A549 (cell line): ENCODE results near the gene LCNL1. TPM values are rescaled to one million over a fixed set of nuclear protein-coding genes. Genes with fewer than 3 reads are reported as not detected.
A peak's percentile ranks its signal among the peaks of the same experiment; 100 is the strongest.

Experiments
- ATAC-seq, 2 experiments: fragments of 200-7000 bp in 1 of 2; fragments of >200 bp in 1 of 2; cut with Nextera tagmentation in 1 of 2; cut with Tn5 transposase in 1 of 2; 3 replicates each; pipeline versions ENCODE4 v1.8.0 to v1.9.1; 2018 to 2020; ENCODE audit warnings: mild to moderate bottlenecking in 1 of 2, moderate library complexity in 1 of 2
- CTCF ChIA-PET: fragments of 300-600 bp; sonication (Branson Sonifier 250); formaldehyde crosslinking; extraction: SDS; loops from one replicate; lab custom pipeline; 2021; ENCODE audit warnings: antibody characterized with exemption, inconsistent platforms; lab: Yijun Ruan, JAX
- POLR2A ChIA-PET: fragments of 350-600 bp; formaldehyde crosslinking; extraction: SDS; loops from one replicate; lab custom pipeline; 2021; ENCODE audit warnings: antibody characterized with exemption, inconsistent platforms; lab: Yijun Ruan, JAX
- DNase-seq, 2 experiments: peaks; one replicate each; pipeline versions ENCODE4 v3.0.0 to v3.0.0-alpha.2; 2011 to 2016; ENCODE audit warnings: low read depth in 1 of 2, low spot score in 1 of 2
- FAIRE-seq: peaks from 2 replicates; lab custom pipeline; 2011; peaks lifted over from hg19 to GRCh38; lab: Jason Lieb, UNC
- H3K27ac ChIP-seq, 2 experiments: fragments of >200 bp; sonication (Bioruptor Twin); formaldehyde crosslinking; 3 replicates each; pipeline ENCODE4 v1.5.1; 2016 to 2017
- H3K4me1 ChIP-seq: fragments of >200 bp; sonication (Bioruptor Twin); formaldehyde crosslinking; 3 replicates; pipeline ENCODE4 v1.6.1; 2016
- H3K4me2 ChIP-seq: fragments of >200 bp; sonication (Bioruptor Twin); formaldehyde crosslinking; 3 replicates; pipeline ENCODE4 v1.6.1; 2016
- H3K4me3 ChIP-seq: fragments of >200 bp; sonication (Bioruptor Twin); formaldehyde crosslinking; 3 replicates; pipeline ENCODE4 v1.5.1; 2016
- H3K9me3 ChIP-seq: fragments of >200 bp; sonication (Bioruptor Twin); formaldehyde crosslinking; 3 replicates; pipeline ENCODE4 v1.6.1; 2016
- BCL3 ChIP-seq: fragments of >200 bp; sonication (Bioruptor Twin); formaldehyde crosslinking; IDR thresholded peaks from 3 replicates; pipeline ENCODE4 v1.6.1; 2016
- BHLHE40 ChIP-seq: IDR thresholded peaks from 2 replicates; pipeline ENCODE4 v1.6.1; 2012; ENCODE audit warnings: low read depth, low read length, inconsistent platforms
- CBX2 ChIP-seq: fragments of 200-600 bp; sonication (generic); IDR thresholded peaks from 2 replicates; pipeline ENCODE4 v1.6.1; 2016; ENCODE audit warnings: low read depth, mild to moderate bottlenecking, borderline replicate concordance
- CBX8 ChIP-seq: fragments of 200-600 bp; sonication (generic); IDR thresholded peaks from 2 replicates; pipeline ENCODE4 v1.6.1; 2016
- CHD2 ChIP-seq: fragments of 150-350 bp; IDR thresholded peaks from 2 replicates; pipeline ENCODE4 v1.6.1; 2014; ENCODE audit warnings: low read length; ENCODE audit not compliant: partially characterized antibody
- CHD4 ChIP-seq: fragments of 200-600 bp; sonication (generic); IDR thresholded peaks from 2 replicates; pipeline ENCODE4 v1.6.1; 2016; ENCODE audit warnings: antibody characterized with exemption, mild to moderate bottlenecking, borderline replicate concordance
- CTCF ChIP-seq: fragments of >200 bp; sonication (Bioruptor Twin); formaldehyde crosslinking; IDR thresholded peaks from 3 replicates; pipeline ENCODE4 v1.5.1; 2016
- ESRRA ChIP-seq: fragments of 150-350 bp; IDR thresholded peaks from 2 replicates; pipeline ENCODE4 v1.6.1; 2014; ENCODE audit warnings: mild to moderate bottlenecking, low read length, borderline replicate concordance
- FOSB ChIP-seq: fragments of 250-450 bp; sonication (Bioruptor Pico); IDR thresholded peaks from 2 replicates; pipeline ENCODE4 v1.5.0; 2020; ENCODE audit warnings: mild to moderate bottlenecking, moderate library complexity
- FOXS1 ChIP-seq: fragments of 250-450 bp; sonication (Bioruptor Pico); IDR thresholded peaks from 2 replicates; pipeline ENCODE4 v1.5.0; 2020; ENCODE audit warnings: mild to moderate bottlenecking, moderate library complexity
- GATA3 ChIP-seq: IDR thresholded peaks from 2 replicates; pipeline ENCODE4 v1.6.1; 2012; ENCODE audit warnings: borderline replicate concordance
- HEYL ChIP-seq: fragments of 250-450 bp; sonication (Bioruptor Pico); IDR thresholded peaks from 2 replicates; pipeline ENCODE4 v1.8.0; 2021; ENCODE audit warnings: mild to moderate bottlenecking, moderate library complexity
- HMGXB4 ChIP-seq: fragments of 250-450 bp; sonication (Bioruptor Pico); IDR thresholded peaks from 2 replicates; pipeline ENCODE4 v1.5.0; 2021; ENCODE audit warnings: mild to moderate bottlenecking, moderate library complexity, borderline replicate concordance
- HOXB5 ChIP-seq: fragments of 250-450 bp; sonication (Bioruptor Pico); IDR thresholded peaks from 2 replicates; pipeline ENCODE4 v1.5.0; 2020; ENCODE audit warnings: mild to moderate bottlenecking, moderate library complexity
- JUN ChIP-seq, 2 experiments: fragments of >200 bp; sonication (Bioruptor Twin); formaldehyde crosslinking; IDR thresholded peaks; 2 replicates in 1 of 2; 3 replicates in 1 of 2; pipeline ENCODE4 v1.6.1; 2016 to 2017
- JUNB ChIP-seq: fragments of >200 bp; sonication (Bioruptor Twin); formaldehyde crosslinking; IDR thresholded peaks from 2 replicates; pipeline ENCODE4 v1.6.1; 2016
- MAZ ChIP-seq: fragments of 150-350 bp; IDR thresholded peaks from 2 replicates; pipeline ENCODE4 v1.6.1; 2014; ENCODE audit warnings: antibody characterized with exemption, low read depth, low read length, borderline replicate concordance
- NPAS2 ChIP-seq: fragments of 250-450 bp; sonication (Bioruptor Pico); IDR thresholded peaks from 2 replicates; pipeline ENCODE4 v1.8.0; 2022; ENCODE audit warnings: mild to moderate bottlenecking, moderate library complexity, borderline replicate concordance
- NR3C1 ChIP-seq: fragments of >200 bp; sonication (Bioruptor Twin); formaldehyde crosslinking; IDR thresholded peaks from 3 replicates; pipeline ENCODE4 v1.6.1; 2017
- PBX3 ChIP-seq: IDR thresholded peaks from 2 replicates; pipeline ENCODE4 v1.6.1; 2012
- PHF8 ChIP-seq: fragments of 200-600 bp; sonication (generic); IDR thresholded peaks from 2 replicates; pipeline ENCODE4 v1.6.1; 2016; ENCODE audit warnings: low read depth, mild to moderate bottlenecking, antibody characterized with exemption, moderate library complexity, borderline replicate concordance
- POLR2A ChIP-seq: IDR thresholded peaks from 2 replicates; pipeline ENCODE4 v1.6.1; 2012; ENCODE audit warnings: mild to moderate bottlenecking, low read length
- POLR2AphosphoS2 ChIP-seq: conservative IDR thresholded peaks from 2 replicates; pipeline ENCODE4 v1.6.1; 2012; ENCODE audit warnings: low read length, improper control_type of control experiment, inconsistent platforms
- RAD21 ChIP-seq, 2 experiments: fragments of >200 bp in 1 of 2; sonication (Bioruptor Twin) in 1 of 2; formaldehyde crosslinking in 1 of 2; IDR thresholded peaks in 1 of 2; conservative IDR thresholded peaks in 1 of 2; 2 replicates in 1 of 2; 3 replicates in 1 of 2; pipeline ENCODE4 v1.6.1; 2012 to 2018; ENCODE audit warnings: inconsistent platforms in 1 of 2
- RARB ChIP-seq: fragments of 250-450 bp; sonication (Bioruptor Pico); IDR thresholded peaks from 2 replicates; pipeline ENCODE4 v1.8.0; 2021; ENCODE audit warnings: mild to moderate bottlenecking, moderate library complexity
- RCOR1 ChIP-seq: fragments of 150-350 bp; IDR thresholded peaks from 2 replicates; pipeline ENCODE4 v1.6.1; 2014; ENCODE audit warnings: antibody characterized with exemption, low read length, low read depth
- TP53 ChIP-seq: fragments of 250-450 bp; sonication (Bioruptor Pico); IDR thresholded peaks from 2 replicates; pipeline ENCODE4 v1.5.0; 2021; ENCODE audit warnings: mild to moderate bottlenecking, moderate library complexity
- ZC3H11A ChIP-seq: fragments of 450-650 bp; IDR thresholded peaks from 2 replicates; pipeline ENCODE4 v1.6.1; 2014; ENCODE audit warnings: antibody characterized with exemption, mild to moderate bottlenecking
- ZNF302 ChIP-seq: fragments of 250-450 bp; sonication (Bioruptor Pico); IDR thresholded peaks from 2 replicates; pipeline ENCODE4 v1.9.0; 2021; ENCODE audit warnings: inconsistent platforms, mild to moderate bottlenecking, moderate library complexity
- ZSCAN20 ChIP-seq: fragments of 250-450 bp; sonication (Bioruptor Pico); IDR thresholded peaks from 2 replicates; pipeline ENCODE4 v1.8.0; 2022; ENCODE audit warnings: mild to moderate bottlenecking, moderate library complexity
- WGBS: methylation state at CpG from one replicate; pipeline ENCODE4 v1.1.6; 2017; ENCODE audit errors: missing lambda C conversion rate; 5-methylcytosine and 5-hydroxymethylcytosine counted together
- polyA plus RNA-seq, 4 experiments: library from polyadenylated mRNA; depleted of rRNA in 3 of 4; stranded (reverse); fragments of >200 nt; fragmentation: RNase III in 1 of 4; extraction: RNeasy Plus Mini Kit Qiagen cat#74134 plus additional on column Dnase treatment in 1 of 4; gene quantifications; 2 replicates in 3 of 4; 3 replicates in 1 of 4; pipeline ENCODE4 v1.2.3, GENCODE V29; 2011 to 2017
- TF ChIP-seq, protein P1 (sequence below): fragments of 450-650 bp; IDR thresholded peaks from 2 replicates; pipeline ENCODE4 v1.6.1; 2014; ENCODE audit warnings: antibody characterized with exemption
- TF ChIP-seq, protein P2 (sequence below): fragments of 150-350 bp; IDR thresholded peaks from 2 replicates; pipeline ENCODE4 v1.6.1; 2014; ENCODE audit warnings: low read depth, mild to moderate bottlenecking, low read length
- TF ChIP-seq, protein P3 (sequence below): IDR thresholded peaks from 2 replicates; pipeline ENCODE4 v1.6.1; 2012

The LCNL1 gene
- polyA plus RNA-seq, 2 of the 4 experiments (the other 2 are of a cell fraction) = 0.08 to 0.19 TPM

- POLR2A ChIA-PET = interaction anchor here (1.0 to 1.9 kb wide), 4 partner anchors 17 to 100 kb away, joined by 3 to 8 read pairs (median 4); partner anchors contain the start of genes CLIC3, NPDC1 and PAXX
- CTCF ChIA-PET = interaction anchor here (0.5 to 20.4 kb wide), 83 partner anchors 8 to 341 kb away, joined by 3 to 282 read pairs (median 5); partner anchors contain the start of genes AJM1, ANAPC2, C8G and CLIC3
- Histone ChIP-seq H3K4me2 (peak overlapping the region; percentile 100), H3K9me3 (no peaks in the 10 kb centered on the region), H3K27ac (peak overlapping the region in 1 of 2 experiments; percentile 92; a peak in 4 of 6 replicates), H3K4me3 (peak overlapping the region; percentile 74; the same call in 1 of the 3 replicates), H3K4me1 (peaks cover 26% of the 10 kb centered on the region)
- peak; percentile 63 to 90 for ATAC-seq
- 22% methylated on average over 19 of the region's 19 CpGs for WGBS
- FAIRE-seq = no peak
- peak; percentile 67 to 73 for DNase-seq
- TF ChIP-seq ZNF302 (CRISPR knock-in tag) (no peak), TP53 (CRISPR knock-in tag) (no peak), CHD4 (no peak), HOXB5 (CRISPR knock-in tag) (no peak), FOSB (CRISPR knock-in tag) (no peak), CBX8 (no peak), CBX2 (no peak), PHF8 (no peak), FOXS1 (CRISPR knock-in tag) (no peak), HEYL (no peak), BHLHE40 (no peak), ZC3H11A (no peak), NR3C1 (no peak), RCOR1 (no peak), PBX3 (no peak), POLR2A (no peak), GATA3 (no peak), POLR2AphosphoS2 (no peak), BCL3 (no peak), HMGXB4 (CRISPR knock-in tag) (no peak), CHD2 (no peak), MAZ (no peak), ZSCAN20 (CRISPR knock-in tag) (no peak), CTCF (peak; percentile 67), RAD21 (conservative IDR thresholded peaks at IDR 0.05 in 1 of 2, IDR thresholded peaks at IDR 0.05 in 1 of 2) (peak in 1 of 2 experiments; percentile 49; a peak in 2 of 5 replicates), RARB (CRISPR knock-in tag) (no peak), JUNB (no peak), ESRRA (no peak), JUN (IDR thresholded peaks at IDR 0.05) (no peak), NPAS2 (CRISPR knock-in tag) (no peak)
- TF ChIP-seq, protein P1, sequence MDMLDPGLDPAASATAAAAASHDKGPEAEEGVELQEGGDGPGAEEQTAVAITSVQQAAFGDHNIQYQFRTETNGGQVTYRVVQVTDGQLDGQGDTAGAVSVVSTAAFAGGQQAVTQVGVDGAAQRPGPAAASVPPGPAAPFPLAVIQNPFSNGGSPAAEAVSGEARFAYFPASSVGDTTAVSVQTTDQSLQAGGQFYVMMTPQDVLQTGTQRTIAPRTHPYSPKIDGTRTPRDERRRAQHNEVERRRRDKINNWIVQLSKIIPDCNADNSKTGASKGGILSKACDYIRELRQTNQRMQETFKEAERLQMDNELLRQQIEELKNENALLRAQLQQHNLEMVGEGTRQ = no peak
- TF ChIP-seq, protein P2, sequence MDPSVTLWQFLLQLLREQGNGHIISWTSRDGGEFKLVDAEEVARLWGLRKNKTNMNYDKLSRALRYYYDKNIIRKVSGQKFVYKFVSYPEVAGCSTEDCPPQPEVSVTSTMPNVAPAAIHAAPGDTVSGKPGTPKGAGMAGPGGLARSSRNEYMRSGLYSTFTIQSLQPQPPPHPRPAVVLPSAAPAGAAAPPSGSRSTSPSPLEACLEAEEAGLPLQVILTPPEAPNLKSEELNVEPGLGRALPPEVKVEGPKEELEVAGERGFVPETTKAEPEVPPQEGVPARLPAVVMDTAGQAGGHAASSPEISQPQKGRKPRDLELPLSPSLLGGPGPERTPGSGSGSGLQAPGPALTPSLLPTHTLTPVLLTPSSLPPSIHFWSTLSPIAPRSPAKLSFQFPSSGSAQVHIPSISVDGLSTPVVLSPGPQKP = no peak
- TF ChIP-seq, protein P3, sequence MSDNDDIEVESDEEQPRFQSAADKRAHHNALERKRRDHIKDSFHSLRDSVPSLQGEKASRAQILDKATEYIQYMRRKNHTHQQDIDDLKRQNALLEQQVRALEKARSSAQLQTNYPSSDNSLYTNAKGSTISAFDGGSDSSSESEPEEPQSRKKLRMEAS = 0 out of 2 replicates have a peak, but pooled peaks have one; percentile 23
Observed at GRCh38 chr9:137029058-137029936, 46.5 kb downstream of the LCNL1 start.
